T-helper 9 cell (primary cell): ENCODE measurements around the gene TANC1.

Experiments used
- DNase-seq: peaks from one replicate; pipeline ENCODE4 v3.0.0-alpha.2; 2020

The TANC1 gene

GRCh38 chr2:159065891-159066290, 97.5 kb downstream of the TANC1 start:
- no peak for DNase-seq

DNA sequence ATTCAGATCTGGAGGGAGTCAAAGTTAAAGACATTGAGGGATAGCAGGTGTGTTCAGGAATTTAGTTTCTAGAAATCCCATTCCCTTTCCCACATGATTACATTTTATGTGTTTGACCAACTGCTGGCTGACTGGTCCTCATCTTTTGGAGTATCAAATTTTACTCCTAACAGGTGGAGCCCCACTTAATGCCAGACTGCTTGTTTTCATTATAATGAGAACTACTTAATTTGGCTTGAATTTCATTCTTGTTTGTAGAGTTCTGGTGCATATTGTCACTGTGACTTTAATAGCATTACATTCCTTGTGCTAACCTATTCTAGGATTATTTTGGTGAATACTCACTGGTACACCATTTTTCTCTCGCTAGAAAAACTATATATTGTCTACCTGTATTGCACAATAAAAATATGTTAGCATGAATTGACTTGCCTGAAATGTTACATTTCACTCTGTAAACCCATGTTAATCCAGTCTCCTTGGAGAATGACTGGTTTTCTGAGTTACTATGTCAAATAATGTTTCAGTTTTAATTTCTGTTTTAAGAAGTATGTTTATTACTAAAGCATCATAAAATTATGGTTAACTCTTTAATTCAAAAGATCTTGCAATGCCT, 98.2 kb downstream of the TANC1 start:
- no peak for DNase-seq

GRCh38 chr2:159067971-159068370, 99.5 kb downstream of the TANC1 start:
- no peak for DNase-seq

- no peak for DNase-seq
These were observed 100.8 kb downstream of the TANC1 start for GRCh38 chr2:159069229-159069628.

- no peak for DNase-seq
These were observed 101.8 kb downstream of the TANC1 start for GRCh38 chr2:159070235-159070634.

- no peak for DNase-seq
These were observed 102.9 kb downstream of the TANC1 start for GRCh38 chr2:159071190-159071915.

DNA sequence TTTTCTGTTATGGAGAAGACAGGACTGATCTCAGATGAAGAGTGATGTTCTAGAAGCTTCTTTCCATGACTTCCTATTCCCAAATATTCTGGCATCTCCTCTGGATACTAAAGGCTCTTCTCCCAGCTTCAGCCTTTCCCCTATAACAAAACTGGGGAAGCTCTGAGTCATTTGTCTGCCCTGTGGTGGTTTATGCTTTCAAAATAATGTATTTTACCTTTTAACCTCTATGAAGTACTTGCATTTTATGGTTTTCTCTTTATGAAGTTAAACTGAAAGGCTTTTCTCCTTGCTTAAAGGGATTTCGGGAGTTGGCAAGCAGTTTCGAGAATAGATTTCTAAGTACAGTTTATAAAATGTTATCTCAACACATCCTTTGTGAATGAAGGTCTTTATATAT, 104.4 kb downstream of the TANC1 start:
- no peak for DNase-seq

DNA sequence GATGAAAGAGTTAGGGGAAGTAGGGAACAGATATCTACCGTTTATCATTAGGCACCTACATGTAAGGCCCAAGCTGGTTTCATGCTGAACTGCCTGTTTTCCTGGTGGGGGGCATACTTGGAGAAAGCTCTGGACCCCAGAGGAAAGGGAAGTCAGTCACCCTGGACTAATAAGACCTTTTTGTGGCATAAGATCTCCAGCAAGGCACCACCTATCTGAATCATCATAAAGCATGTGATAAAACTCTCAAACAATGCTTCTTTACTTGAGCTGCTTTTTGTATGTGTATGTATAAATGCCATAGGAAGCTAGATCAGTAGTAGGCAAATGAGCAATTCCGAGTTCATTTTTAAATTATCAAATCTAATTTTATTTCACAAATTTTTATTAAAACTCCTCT, 104.8 kb downstream of the TANC1 start:
- no peak for DNase-seq

DNA sequence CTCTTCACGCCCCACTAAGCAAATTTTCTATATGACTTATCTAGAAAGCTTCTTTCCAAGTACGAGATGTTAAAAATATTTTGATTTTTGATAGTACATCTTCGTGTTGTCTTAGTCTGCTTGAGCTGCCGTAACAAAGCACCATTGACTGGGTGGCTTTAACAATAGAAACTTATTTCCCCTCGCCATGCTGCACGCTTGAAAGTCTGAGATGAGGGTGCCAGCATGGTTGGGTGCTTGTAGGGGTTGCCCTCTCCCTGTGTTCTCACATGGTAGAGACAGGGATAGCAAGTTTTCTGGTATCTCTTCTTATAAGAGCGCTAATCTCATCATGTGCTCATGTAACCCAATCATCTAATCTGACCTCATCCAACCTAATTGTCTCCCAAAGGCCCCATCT, 106.2 kb downstream of the TANC1 start:
- DNase-seq = no peak

GRCh38 chr2:159075727-159076126, 107.3 kb downstream of the TANC1 start:
- DNase-seq = no peak

GRCh38 chr2:159076241-159076640, 107.8 kb downstream of the TANC1 start:
- DNase-seq = no peak

- DNase-seq = no peak
These were observed 109.4 kb downstream of the TANC1 start for GRCh38 chr2:159077869-159078268.

- DNase-seq = no peak
These were observed 110.0 kb downstream of the TANC1 start for GRCh38 chr2:159078443-159078842.

DNA sequence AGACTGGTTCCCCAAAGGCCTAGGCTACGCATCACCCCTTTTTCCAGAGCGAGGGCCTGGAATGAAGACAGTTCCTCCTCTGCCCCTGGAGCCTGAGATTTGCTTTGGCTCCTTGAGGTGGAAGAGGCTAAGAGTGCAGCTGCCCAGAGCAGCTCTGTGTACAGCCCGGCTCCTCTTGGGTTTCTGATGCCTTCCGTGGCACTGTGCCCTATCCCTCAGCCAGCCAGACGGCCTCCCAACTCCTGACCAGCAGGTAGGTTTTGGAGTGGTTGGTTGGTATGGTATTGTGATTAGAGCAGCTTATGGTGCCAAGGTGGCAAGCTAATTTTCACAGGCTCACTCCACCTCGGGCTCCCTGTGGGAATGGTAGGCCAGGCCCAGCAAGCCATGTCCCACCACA, 112.2 kb downstream of the TANC1 start:
- no peak for DNase-seq

DNA sequence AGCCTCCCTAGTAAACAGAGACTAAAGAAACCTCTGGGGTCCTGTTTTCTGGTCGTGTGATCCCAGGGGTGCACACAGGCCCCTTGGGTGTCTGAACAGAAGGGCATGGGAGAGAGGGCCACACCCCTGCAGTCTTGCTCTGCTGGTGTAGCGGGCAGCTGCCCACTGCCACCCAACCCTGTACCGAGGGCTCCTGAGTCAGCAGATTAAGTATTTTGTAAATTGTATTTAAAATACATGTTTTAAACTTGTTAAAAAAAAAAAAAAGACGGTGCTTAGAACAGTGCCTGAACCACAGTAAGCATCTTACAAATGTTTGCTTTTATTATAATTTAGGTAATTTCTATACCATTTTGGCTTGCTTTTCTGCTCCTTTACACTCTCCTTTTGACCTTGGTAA, 113.7 kb downstream of the TANC1 start:
- no peak for DNase-seq

- no peak for DNase-seq
These were observed 116.2 kb downstream of the TANC1 start for GRCh38 chr2:159084384-159085370.

GRCh38 chr2:159086342-159086741, 117.9 kb downstream of the TANC1 start:
- no peak for DNase-seq

GRCh38 chr2:159086826-159087225, 118.4 kb downstream of the TANC1 start:
- no peak for DNase-seq

DNA sequence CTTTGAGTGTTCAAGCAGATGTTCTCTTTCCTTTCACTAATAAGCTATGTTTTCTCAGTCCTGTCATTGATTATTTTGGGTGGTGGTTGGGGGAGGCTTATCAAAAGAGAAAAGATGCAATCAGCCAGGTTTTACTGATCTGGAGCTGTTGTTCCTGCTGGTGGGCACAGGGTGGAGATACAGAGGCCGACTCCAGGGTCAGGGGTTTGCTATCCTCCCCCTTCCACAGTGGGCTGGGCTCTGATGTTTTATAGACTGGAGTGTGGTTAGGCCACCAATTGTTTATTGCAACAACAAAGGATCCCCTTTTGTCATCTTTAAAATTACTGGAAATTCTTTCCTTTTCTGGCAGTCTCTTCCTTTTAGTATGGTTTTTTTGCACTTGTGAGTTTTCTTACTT, 120.5 kb downstream of the TANC1 start:
- DNase-seq = no peak

DNA sequence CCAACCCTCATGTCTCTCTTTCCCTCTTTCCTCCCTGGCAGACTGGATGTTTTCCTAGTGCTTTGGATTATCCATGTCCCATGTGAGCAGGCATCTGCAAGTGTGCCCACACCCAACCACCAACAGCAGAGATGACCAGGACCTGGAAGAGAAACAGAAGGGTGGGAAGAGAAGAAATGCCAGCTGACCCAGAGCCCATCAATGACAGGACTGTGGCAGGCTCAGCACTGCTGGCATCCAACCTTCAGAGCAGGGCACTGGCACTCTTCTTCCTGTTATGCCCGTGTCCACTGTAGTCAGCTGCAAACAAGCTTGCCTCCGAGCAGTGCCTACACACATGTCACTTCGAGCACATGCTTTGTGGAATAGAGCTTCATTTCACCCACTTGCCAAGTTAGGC, 121.1 kb downstream of the TANC1 start:
- DNase-seq = no peak

- no peak for DNase-seq
These were observed 122.2 kb downstream of the TANC1 start for GRCh38 chr2:159090514-159091201.

DNA sequence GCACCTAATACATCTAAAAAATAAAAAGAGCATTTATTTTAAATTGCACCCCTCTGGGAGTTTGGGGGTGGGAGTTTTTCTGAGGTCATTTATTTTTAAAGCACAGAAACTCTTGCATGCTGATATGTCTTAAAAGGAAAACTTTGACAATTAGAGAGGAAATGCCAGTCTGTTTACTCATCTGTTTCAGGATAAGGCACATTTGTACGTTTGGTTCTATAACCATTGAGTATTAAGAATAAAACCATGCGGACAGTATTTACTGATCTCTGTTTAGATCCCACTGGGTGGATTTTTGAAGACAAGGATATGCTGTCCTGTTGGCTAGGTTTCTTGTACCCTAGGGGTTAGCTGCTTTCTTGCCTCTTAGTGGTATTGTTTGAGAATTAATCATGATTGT, 122.9 kb downstream of the TANC1 start:
- no peak for DNase-seq

- no peak for DNase-seq
These were observed 123.5 kb downstream of the TANC1 start for GRCh38 chr2:159091976-159092375.
